ENCODE data around the gene ACVR1. TPM values are rescaled to one million over a fixed set of nuclear protein-coding genes. Genes with fewer than 3 reads are reported as not detected.
A peak's percentile ranks its signal among the peaks of the same experiment; 100 is the strongest.

Gene ACVR1
- total and polyA plus RNA-seq, 3 donors from 2014 or later = 10.3 to 15.3 (median 14.9) TPM

GRCh38 chr2:157764386-157764785 lies 111.7 kb downstream of the ACVR1 start:
- no peak overlapping the region for H3K27ac ChIP-seq
- H3K27me3 ChIP-seq = no peaks in the 10 kb centered on the region
- TF ChIP-seq POLR2A (IDR thresholded peaks at IDR 0.05) (no peak), CTCF (IDR thresholded peaks at IDR 0.05) (no peak)
- no peaks in the 10 kb centered on the region for H3K36me3 ChIP-seq (ENCODE audit: low read depth, missing control alignments)
- no peaks in the 10 kb centered on the region for H3K9me3 ChIP-seq
- WGBS, 2 donors = 60 to 64% methylated on average over 14 of the region's 14 CpGs
- H3K4me1 ChIP-seq = no peaks in the 10 kb centered on the region
- peak; percentile 26 for DNase-seq
- intact Hi-C loops (cut with DNase I; ENCODE audit: low total_unique reads) = no loop called here
- H3K4me3 ChIP-seq = no peak overlapping the region

- intact Hi-C loops (cut with DNase I; ENCODE audit: low total_unique reads) = no loop called here
- DNase-seq = no peak
- Histone ChIP-seq H3K4me1 (no peaks in the 10 kb centered on the region), H3K9me3 (no peaks in the 10 kb centered on the region), H3K27me3 (no peaks in the 10 kb centered on the region), H3K4me3 (no peak overlapping the region), H3K27ac (no peak overlapping the region), H3K36me3 (ENCODE audit: low read depth, missing control alignments) (no peaks in the 10 kb centered on the region)
- TF ChIP-seq POLR2A (IDR thresholded peaks at IDR 0.05) = no peak
- no peak for TF ChIP-seq CTCF (IDR thresholded peaks at IDR 0.05)
These were observed 114.6 kb downstream of the ACVR1 start for GRCh38 chr2:157761520-157761919.

GRCh38 chr2:157760949-157761348 lies 115.2 kb downstream of the ACVR1 start:
- DNase-seq = no peak
- Histone ChIP-seq H3K4me1 (no peaks in the 10 kb centered on the region), H3K9me3 (no peaks in the 10 kb centered on the region), H3K27ac (no peak overlapping the region), H3K27me3 (no peaks in the 10 kb centered on the region), H3K4me3 (no peak overlapping the region), H3K36me3 (ENCODE audit: low read depth, missing control alignments) (no peaks in the 10 kb centered on the region)
- intact Hi-C loops (cut with DNase I; ENCODE audit: low total_unique reads) = no loop called here
- TF ChIP-seq POLR2A (IDR thresholded peaks at IDR 0.05) = no peak
- no peak for TF ChIP-seq CTCF (IDR thresholded peaks at IDR 0.05)
- 89 to 94% methylated on average over 5 of the region's 5 CpGs for WGBS, 2 donors

- no peaks in the 10 kb centered on the region for H3K9me3 ChIP-seq
- intact Hi-C loops (cut with DNase I; ENCODE audit: low total_unique reads) = no loop called here
- H3K4me1 ChIP-seq = no peaks in the 10 kb centered on the region
- no peak for TF ChIP-seq POLR2A (IDR thresholded peaks at IDR 0.05)
- TF ChIP-seq CTCF (IDR thresholded peaks at IDR 0.05) = no peak
- no peak overlapping the region for H3K4me3 ChIP-seq
- H3K27me3 ChIP-seq = no peaks in the 10 kb centered on the region
- no peak for DNase-seq
- no peaks in the 10 kb centered on the region for H3K36me3 ChIP-seq (ENCODE audit: low read depth, missing control alignments)
- H3K27ac ChIP-seq = no peak overlapping the region
These were observed 116.3 kb downstream of the ACVR1 start for GRCh38 chr2:157759855-157760254.

- intact Hi-C loops (cut with DNase I; ENCODE audit: low total_unique reads) = no loop called here
- no peaks in the 10 kb centered on the region for H3K36me3 ChIP-seq (ENCODE audit: low read depth, missing control alignments)
- TF ChIP-seq POLR2A (IDR thresholded peaks at IDR 0.05) (no peak), CTCF (IDR thresholded peaks at IDR 0.05) (no peak)
These were observed 117.5 kb downstream of the ACVR1 start for GRCh38 chr2:157758586-157758985.

More at GRCh38 chr2:157758586-157758985, 117.5 kb downstream of the ACVR1 start:
- Histone ChIP-seq H3K27ac (no peak overlapping the region), H3K9me3 (no peaks in the 10 kb centered on the region), H3K4me3 (no peak overlapping the region), H3K27me3 (no peaks in the 10 kb centered on the region), H3K4me1 (no peaks in the 10 kb centered on the region)
- DNase-seq = no peak
- WGBS, 2 donors = 85 to 95% methylated on average over 2 of the region's 2 CpGs

All from testis (tissue), 3 donors.